GM12864 (cell line): ENCODE data around the gene HSPB6.

ENCODE experiments used
- DNase-seq: peaks from one replicate; pipeline ENCODE4 v3.0.0-alpha.2; 2011; ENCODE audit warnings: low read depth
- H3K4me3 ChIP-seq: 2 replicates; pipeline ENCODE4 v1.5.1; 2011; ENCODE audit warnings: mild to moderate bottlenecking, low read depth, low read length, control low read depth
- CTCF ChIP-seq: IDR thresholded peaks from 2 replicates; pipeline ENCODE4 v1.5.1; 2011; ENCODE audit warnings: low read depth, mild to moderate bottlenecking, moderate library complexity, low read length, control low read depth, inconsistent platforms; ENCODE audit errors: missing control alignments

HSPB6 gene

GRCh38 chr19:35768082-35768421 lies 11.2 kb upstream of the HSPB6 start:
- H3K4me3 ChIP-seq: no peak overlapping the region
- no peak for TF ChIP-seq CTCF
- DNase-seq: no peak

GRCh38 chr19:35767288-35768081 lies 10.7 kb upstream of the HSPB6 start:
- no peak for TF ChIP-seq CTCF
- no peak for DNase-seq
- H3K4me3 ChIP-seq: no peak overlapping the region

GRCh38 chr19:35766571-35767104 lies 9.8 kb upstream of the HSPB6 start:
- no peak overlapping the region for H3K4me3 ChIP-seq
- no peak for DNase-seq
- TF ChIP-seq CTCF: no peak

GRCh38 chr19:35764432-35765315 lies 7.8 kb upstream of the HSPB6 start:
- no peak overlapping the region for H3K4me3 ChIP-seq
- no peak for DNase-seq
- no peak for TF ChIP-seq CTCF

GRCh38 chr19:35760711-35761349 lies 4.0 kb upstream of the HSPB6 start:
- no peak for TF ChIP-seq CTCF
- DNase-seq: no peak
- no peak overlapping the region for H3K4me3 ChIP-seq

GRCh38 chr19:35759697-35760096 lies 2.9 kb upstream of the HSPB6 start:
- no peak overlapping the region for H3K4me3 ChIP-seq
- no peak for TF ChIP-seq CTCF
- no peak for DNase-seq
